Measurements from ENCODE around the gene ANKRA2.

- no peak for TF ChIP-seq CTCF (conservative IDR thresholded peaks at IDR 0.05 in 1 of 2, IDR thresholded peaks at IDR 0.05 in 1 of 2; ENCODE audit: extremely low read depth in 1 of 2, insufficient read depth in 1 of 2, low read depth in 1 of 2, low read length in 2 of 2)
- TF ChIP-seq EZH2 (IDR thresholded peaks at IDR 0.05; ENCODE audit: borderline replicate concordance, low read length), result no peak
These were observed 51.4 kb downstream of the ANKRA2 start for GRCh38 chr5:73513996-73514395.
